HepG2 (cell line): Measurements from ENCODE around the gene CPOX. TPM values are rescaled to one million over a fixed set of nuclear protein-coding genes. Genes with fewer than 3 reads are reported as not detected.

ENCODE experiments used
- FOXP4 ChIP-seq: sonication (generic); formaldehyde crosslinking; IDR thresholded peaks from 2 replicates; pipeline ENCODE4 v1.4.0; 2020; ENCODE audit warnings: missing genetic modification reagents
- HOXA3 ChIP-seq: sonication (generic); formaldehyde crosslinking; IDR thresholded peaks from 2 replicates; pipeline ENCODE4 v1.5.0; 2020; ENCODE audit warnings: missing genetic modification reagents
- NONO ChIP-seq, 2 experiments: fragments of 450-650 bp in 1 of 2; sonication (generic) in 1 of 2; formaldehyde crosslinking in 1 of 2; IDR thresholded peaks in 1 of 2; conservative IDR thresholded peaks in 1 of 2; 2 replicates each; pipeline versions ENCODE4 v1.6.1 to v1.8.0; 2017 to 2022; ENCODE audit warnings: mild to moderate bottlenecking in 1 of 2, missing genetic modification reagents in 1 of 2, moderate library complexity in 1 of 2
- SRSF9 ChIP-seq: fragments of 200-400 bp; formaldehyde crosslinking; IDR thresholded peaks from 2 replicates; pipeline ENCODE4 v1.6.1; 2018; ENCODE audit warnings: borderline replicate concordance, mild to moderate bottlenecking, low read depth, low read length; ENCODE audit not compliant: insufficient read depth, poor library complexity, severe bottlenecking
- TCF7L2 ChIP-seq: IDR thresholded peaks from 2 replicates; pipeline ENCODE4 v1.6.1; 2011; ENCODE audit warnings: mild to moderate bottlenecking, low read depth, low read length, moderate library complexity
- ZBTB40 ChIP-seq, 2 experiments: fragments of 450-650 bp in 1 of 2; sonication (generic) in 1 of 2; formaldehyde crosslinking in 1 of 2; IDR thresholded peaks; 2 replicates each; pipeline versions ENCODE4 v1.6.1 to v1.8.0; 2016 to 2022; ENCODE audit warnings: antibody characterized with exemption in 1 of 2, mild to moderate bottlenecking in 1 of 2, missing genetic modification reagents in 1 of 2
- ZFYVE20 ChIP-seq: sonication (generic); formaldehyde crosslinking; IDR thresholded peaks from 2 replicates; pipeline ENCODE4 v1.8.0; 2023; ENCODE audit warnings: low read depth, mild to moderate bottlenecking, moderate library complexity, missing genetic modification reagents, borderline replicate concordance
- ZNF253 ChIP-seq: sonication (generic); formaldehyde crosslinking; IDR thresholded peaks from 2 replicates; pipeline ENCODE4 v1.8.0; 2022; ENCODE audit warnings: mild to moderate bottlenecking, missing genetic modification reagents, borderline replicate concordance
- ZNF674 ChIP-seq: sonication (generic); formaldehyde crosslinking; IDR thresholded peaks from 2 replicates; pipeline ENCODE4 v1.5.0; 2020; ENCODE audit warnings: low read depth, mild to moderate bottlenecking, missing genetic modification reagents
- ZNF704 ChIP-seq: sonication (generic); formaldehyde crosslinking; IDR thresholded peaks from 2 replicates; pipeline ENCODE4 v1.8.1; 2023; ENCODE audit warnings: mild to moderate bottlenecking, inconsistent platforms, moderate library complexity, missing genetic modification reagents, borderline replicate concordance
- ZNF710 ChIP-seq: sonication (generic); formaldehyde crosslinking; IDR thresholded peaks from 2 replicates; pipeline ENCODE4 v1.5.0; 2020; ENCODE audit warnings: mild to moderate bottlenecking, missing genetic modification reagents, borderline replicate concordance
- polyA plus RNA-seq, 8 experiments: library from polyadenylated mRNA; depleted of rRNA in 3 of 8; stranded (reverse) in 7 of 8; unstranded in 1 of 8; fragments of >200 nt; fragmentation: Illumina TruSeq in 4 of 8; extraction: Trizol in 4 of 8; gene quantifications; 2 replicates each; pipeline versions ENCODE4 v1.2.1 to v1.2.3, GENCODE V29; 2011 to 2016; ENCODE audit warnings: low read depth in 4 of 8, missing spikeins in 1 of 8, mixed read lengths in 1 of 8; ENCODE audit not compliant: insufficient read depth in 1 of 8
- total RNA-seq, 5 experiments: library from RNA; depleted of rRNA; stranded (reverse); fragments of >200 nt; fragmentation: Illumina TruSeq; extraction: Trizol; gene quantifications; 2 replicates each; pipeline ENCODE4 v1.2.3, GENCODE V29; 2016; ENCODE audit warnings: low read depth in 1 of 5

Gene CPOX
- total and polyA plus RNA-seq, 2 of the 13 experiments (the other 11 are each of a cell fraction or from before 2014, with no cell fraction given) = 34.2 to 37.2 TPM

- TF ChIP-seq ZBTB40 (IDR thresholded peaks at IDR 0.05) (no peak), ZBTB40 (CRISPR knock-in tag; IDR thresholded peaks at IDR 0.05) (peak; percentile 45; the same call in 1 of the 2 replicates), HOXA3 (peak; percentile 78), SRSF9 (no peak), ZFYVE20 (CRISPR knock-in tag) (no peak), FOXP4 (CRISPR knock-in tag) (peak; percentile 84), ZNF674 (CRISPR knock-in tag) (no peak), NONO (IDR thresholded peaks at IDR 0.05) (no peak), NONO (CRISPR knock-in tag; conservative IDR thresholded peaks at IDR 0.05) (peak; percentile 88), TCF7L2 (no peak), ZNF253 (CRISPR knock-in tag) (no peak), ZNF710 (CRISPR knock-in tag) (peak; percentile 83), ZNF704 (peak; percentile 23; the same call in 1 of the 2 replicates)
Measured at GRCh38 chr3:98593046-98593936, at the start of gene CPOX (continued).
